HPDE6-E6E7 (cell line): ENCODE measurements around the gene FMNL2.

Experiments
- DNase-seq: peaks from one replicate; pipeline ENCODE4 v3.0.0; 2011; ENCODE audit warnings: missing footprints; ENCODE audit errors: extremely low spot score

Gene FMNL2

DNA sequence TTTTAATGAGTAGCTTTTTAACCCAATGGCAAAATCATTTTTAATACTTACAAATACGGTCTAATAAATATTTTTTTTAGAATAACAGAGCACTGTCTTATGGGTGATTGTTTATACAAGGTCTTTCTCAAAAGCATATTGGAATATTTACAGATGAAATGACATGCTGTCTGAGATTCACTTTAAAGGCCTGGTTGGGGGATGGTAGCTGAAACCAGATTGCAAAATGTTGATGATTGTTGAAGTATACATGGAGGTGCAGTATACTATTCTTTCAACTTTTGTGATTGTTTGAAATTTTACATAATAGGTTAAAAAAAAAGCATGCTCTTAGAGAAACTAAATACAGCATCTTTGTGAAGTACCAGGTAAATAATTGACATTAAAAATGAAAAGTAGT is 111.2 kb downstream of the FMNL2 start:
- no peak for DNase-seq

DNA sequence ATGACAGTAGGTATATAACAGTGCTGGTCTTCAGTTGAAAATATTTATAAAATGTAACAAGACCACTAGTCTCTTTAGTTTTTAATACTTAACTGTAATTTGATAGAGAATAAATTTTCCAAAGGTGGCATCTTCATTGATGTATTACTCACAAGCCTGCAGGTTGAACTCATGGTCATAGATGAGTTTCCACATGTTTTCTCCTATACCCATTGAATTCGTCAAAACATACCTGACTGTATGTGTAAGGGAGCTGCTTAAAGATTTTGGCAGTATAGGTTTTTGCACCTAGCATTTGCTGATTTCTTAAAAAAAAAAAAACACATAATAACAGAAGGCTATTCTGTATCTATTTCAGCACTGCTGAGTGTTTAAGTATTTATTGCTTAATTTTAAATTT is 112.9 kb downstream of the FMNL2 start:
- DNase-seq, result no peak

DNA sequence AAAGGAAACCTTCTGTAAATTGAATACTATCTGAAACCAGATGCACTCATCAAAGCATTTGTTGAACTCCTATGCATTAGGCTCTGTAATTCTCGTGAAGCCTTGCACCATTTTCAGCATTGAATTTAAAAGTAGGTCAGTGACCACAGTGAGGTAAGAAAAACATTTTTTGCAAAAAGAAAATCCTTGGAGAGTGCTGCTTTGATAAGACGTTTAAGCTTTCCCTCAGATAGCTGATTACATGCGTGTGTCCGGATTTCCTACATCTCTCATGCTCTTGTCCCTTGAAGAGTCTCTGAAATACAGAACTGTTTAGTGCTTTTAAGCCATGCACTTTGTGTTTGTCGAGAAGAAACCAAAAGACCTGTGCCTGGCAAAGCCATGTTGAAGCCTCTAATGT is 113.6 kb downstream of the FMNL2 start:
- no peak for DNase-seq

DNA sequence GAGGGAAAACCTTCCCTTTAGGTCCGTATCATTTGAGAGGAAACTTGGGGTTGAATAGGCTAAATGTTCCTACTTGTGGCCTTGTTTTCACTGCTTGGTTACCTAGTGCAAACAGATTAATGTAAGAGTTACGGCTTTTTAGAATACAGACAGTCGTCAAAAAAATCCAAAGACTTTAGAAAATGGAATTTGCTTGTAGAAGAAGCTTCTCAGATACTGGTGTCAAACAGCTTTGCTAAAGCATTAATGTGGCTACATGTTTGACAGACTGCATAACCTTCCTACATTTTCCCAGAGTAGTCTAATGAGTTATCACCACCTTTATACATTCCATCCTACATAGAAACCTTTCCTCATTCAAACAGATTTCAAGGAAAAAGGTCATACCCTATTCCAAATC is 114.6 kb downstream of the FMNL2 start:
- DNase-seq, result no peak

DNA sequence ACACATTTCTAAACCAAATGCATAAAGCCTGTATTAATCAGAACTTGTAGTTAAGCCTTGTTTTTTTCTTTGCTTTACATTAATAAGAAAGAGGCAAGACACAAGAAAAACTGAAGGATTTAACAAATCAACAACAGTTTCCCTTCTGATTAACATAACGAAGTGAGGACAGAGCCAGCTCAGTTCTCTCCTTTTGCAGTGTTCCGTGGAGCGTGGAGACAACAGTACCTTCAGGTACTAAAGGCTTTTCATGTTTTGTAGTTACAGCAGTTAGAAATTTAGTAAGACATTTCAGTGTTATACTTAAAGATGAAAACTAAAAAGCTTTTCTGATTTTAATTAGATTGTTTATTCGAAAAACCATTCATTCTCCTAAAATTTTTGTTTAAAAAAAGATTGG is 115.2 kb downstream of the FMNL2 start:
- DNase-seq, result no peak

GRCh38 chr2:152452256-152452973 is 117.4 kb downstream of the FMNL2 start:
- no peak for DNase-seq

DNA sequence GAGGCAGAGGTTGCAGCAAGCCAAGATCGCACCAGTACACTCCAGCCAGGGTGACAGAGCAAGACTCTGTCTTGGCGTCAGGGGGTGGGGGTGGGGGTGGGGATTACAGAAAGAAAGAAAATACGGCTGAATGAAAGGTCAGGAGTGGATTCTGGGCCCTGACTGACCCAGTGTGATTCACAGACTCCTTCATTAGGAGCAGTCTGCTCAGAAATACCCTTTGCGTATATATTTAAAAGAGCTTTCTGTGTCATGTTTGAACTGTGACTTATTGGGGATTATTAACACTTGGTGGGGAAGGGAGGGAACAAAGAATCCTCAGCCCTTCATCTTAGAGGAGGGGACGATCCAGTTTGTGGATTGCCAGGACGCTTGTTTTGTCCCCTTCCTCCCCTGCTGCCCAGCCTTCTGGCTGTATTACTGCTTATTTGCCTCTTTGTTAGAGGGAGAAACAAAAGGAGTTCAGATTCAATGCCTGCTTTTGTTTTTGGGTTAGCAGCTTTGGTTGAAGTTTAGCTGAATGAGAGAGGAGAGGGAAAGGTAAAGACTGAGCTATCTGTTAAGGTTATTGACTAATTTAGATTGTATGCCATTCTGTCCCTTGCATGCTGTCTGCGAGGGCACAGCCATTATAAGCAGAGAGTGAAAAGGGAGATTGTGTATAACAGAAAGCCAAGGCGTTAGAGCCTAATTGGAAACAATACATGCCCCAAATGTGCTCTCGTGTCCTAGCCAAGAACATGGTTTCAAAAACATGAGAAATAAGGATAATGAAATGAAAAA is 118.3 kb downstream of the FMNL2 start:
- no peak for DNase-seq

GRCh38 chr2:152454371-152454770 is 119.4 kb downstream of the FMNL2 start:
- DNase-seq, result no peak

DNA sequence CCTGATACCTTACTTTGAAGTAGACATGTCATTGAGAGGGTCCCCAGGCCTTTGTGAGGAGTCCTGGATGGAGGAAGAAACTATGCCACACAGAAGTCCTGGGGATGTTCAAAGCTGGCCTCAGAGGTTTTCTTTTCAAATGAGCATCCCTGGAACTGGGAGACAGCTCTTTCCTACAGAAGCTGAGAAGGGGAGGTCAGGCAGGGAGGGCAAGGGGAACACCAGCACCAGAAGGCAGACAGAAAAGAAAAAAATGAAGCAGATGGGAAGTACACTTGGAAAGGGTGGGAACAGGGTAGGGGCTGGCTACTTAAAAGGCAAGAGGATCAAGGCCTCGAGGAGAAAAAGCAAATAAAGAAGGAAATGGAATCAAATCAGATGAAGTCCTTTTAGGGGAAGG is 120.0 kb downstream of the FMNL2 start:
- no peak for DNase-seq

DNA sequence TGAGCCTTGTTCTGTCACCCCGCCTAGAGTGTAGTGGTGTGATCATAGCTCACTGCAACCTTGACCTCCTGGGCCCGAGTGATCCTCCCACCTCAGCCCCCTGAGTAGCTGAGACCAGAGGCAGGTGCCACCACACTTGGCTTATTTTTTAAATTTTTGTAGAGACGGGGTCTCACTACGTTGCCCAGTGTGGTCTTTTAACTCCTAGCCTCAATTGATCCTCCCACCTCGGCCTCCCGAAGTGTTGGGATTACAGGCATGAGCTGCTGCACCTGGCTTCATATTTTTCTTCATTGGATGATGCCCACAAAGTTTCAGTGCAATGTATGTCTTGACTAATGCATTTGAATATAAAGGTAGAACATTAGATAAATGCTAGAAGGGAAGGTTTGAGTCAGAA is 120.8 kb downstream of the FMNL2 start:
- DNase-seq, result no peak

GRCh38 chr2:152456262-152456661 is 121.3 kb downstream of the FMNL2 start:
- DNase-seq, result no peak

DNA sequence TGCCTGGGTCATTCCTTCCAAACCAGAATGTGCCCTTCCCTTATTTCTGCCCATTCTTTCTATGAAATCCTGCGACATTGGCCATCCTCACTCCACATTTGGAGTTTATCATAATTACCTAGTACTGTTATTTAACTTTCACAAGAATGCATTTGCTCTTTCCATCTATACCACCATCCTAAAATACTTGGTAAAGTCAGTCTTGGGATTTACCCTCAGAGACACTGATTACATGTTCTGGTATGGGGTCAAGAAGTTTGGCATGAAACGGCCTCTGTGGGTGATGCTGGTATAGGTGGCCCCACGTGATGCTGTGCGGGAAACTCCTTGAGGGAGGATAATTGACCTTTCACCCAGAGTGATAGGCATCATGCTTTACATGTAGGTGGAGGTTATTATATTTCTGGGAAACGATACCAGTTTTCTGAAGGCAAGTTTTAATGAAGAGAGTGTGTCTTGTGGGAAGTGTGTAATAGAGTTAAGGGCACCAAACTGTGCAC is 123.5 kb downstream of the FMNL2 start:
- DNase-seq, result no peak

GRCh38 chr2:152459091-152459490 is 124.1 kb downstream of the FMNL2 start:
- DNase-seq, result no peak

DNA sequence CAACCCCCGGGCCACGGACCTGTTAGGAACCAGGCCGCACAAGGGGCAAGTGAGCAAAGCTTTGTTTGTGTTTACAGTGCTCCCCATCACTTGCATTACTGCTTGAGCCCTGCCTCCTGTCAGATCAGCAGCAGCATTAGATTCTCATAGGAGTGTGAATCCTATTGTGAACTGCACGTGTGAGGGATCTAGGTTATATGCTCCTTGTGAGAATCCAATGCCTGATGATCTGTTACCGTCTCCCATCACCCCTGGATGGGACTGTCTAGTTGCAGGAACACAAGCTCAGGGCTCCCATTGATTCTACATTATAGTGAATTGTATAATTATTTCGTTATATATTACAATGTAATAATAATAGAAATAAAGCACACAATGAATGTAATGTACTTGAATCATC is 125.6 kb downstream of the FMNL2 start:
- DNase-seq, result no peak

- DNase-seq, result no peak
Measured at GRCh38 chr2:152462120-152462519, 127.1 kb downstream of the FMNL2 start.

DNA sequence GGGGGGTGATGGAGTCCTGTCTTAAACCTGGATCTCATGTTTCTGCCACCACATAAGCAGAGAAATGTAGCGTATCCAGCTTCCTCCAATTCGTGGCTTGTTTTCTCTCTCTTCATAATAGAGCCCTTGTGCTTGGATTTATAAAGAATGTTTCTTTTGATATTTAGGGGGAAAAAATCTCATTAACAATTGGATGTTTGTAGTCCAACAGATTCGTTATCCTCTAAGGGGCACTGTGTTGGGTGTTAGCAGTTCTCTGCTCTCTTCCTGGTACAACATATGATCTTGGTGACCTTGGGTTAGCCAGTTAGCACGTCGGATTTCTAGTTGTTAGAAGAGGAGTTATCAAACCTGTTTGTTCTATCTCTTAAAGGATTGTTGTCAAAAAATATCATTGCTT is 127.8 kb downstream of the FMNL2 start:
- no peak for DNase-seq

- DNase-seq, result no peak
Measured at GRCh38 chr2:152464851-152465470, 130.0 kb downstream of the FMNL2 start.

- DNase-seq, result no peak
Measured at GRCh38 chr2:152465541-152465940, 130.6 kb downstream of the FMNL2 start.

DNA sequence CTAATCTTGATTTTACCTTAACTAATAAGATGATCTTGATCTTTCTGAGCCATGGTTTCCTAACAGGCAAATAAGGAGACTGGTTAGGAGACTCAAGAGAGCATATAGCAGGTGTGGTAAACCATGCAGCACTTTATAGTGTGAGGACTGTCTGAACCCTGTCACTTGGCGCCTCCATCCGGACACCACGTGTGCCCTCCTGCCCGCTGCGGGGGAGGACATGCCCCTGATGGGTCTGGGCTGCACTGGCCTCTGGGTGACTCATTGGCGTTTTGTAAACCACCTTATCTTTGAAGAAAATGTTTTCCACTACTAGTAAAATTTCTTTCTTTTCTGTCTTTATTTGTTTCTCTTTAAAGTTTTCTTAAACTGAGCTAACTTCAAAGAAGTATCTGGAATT is 131.1 kb downstream of the FMNL2 start:
- peak; percentile 44 for DNase-seq

DNA sequence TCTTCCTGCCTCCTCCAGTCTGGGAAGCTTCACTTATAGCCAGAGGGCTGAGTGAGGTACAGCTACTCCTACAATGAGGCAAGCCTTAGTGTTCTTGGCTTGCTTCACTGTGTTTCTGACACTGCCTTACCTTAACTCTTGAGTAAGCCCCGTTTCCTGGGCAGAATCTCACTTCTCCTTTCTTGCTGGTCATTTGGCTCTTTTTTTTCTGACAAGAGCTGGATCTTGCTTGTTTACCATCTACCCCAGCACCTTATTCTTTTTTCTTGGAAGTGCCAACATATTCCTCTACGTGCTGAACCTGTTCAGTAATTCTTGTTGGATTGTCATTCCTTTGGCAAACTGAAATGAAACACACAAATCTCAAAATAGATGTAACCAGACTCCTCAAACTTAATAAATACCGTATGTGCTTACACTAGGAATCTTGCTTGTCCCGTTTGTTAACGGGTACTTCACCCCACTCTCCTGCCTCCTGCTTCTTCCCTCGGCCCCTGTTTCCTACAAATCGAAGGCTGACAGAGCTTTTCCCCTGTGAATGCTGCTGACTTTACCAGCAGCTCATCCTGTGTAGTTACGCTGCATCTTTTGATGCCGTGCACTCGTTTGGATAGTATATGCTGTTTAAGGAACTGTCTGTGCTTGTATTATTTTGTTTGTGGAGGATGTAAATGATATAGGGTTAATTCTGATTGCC is 132.2 kb downstream of the FMNL2 start:
- DNase-seq, result no peak

DNA sequence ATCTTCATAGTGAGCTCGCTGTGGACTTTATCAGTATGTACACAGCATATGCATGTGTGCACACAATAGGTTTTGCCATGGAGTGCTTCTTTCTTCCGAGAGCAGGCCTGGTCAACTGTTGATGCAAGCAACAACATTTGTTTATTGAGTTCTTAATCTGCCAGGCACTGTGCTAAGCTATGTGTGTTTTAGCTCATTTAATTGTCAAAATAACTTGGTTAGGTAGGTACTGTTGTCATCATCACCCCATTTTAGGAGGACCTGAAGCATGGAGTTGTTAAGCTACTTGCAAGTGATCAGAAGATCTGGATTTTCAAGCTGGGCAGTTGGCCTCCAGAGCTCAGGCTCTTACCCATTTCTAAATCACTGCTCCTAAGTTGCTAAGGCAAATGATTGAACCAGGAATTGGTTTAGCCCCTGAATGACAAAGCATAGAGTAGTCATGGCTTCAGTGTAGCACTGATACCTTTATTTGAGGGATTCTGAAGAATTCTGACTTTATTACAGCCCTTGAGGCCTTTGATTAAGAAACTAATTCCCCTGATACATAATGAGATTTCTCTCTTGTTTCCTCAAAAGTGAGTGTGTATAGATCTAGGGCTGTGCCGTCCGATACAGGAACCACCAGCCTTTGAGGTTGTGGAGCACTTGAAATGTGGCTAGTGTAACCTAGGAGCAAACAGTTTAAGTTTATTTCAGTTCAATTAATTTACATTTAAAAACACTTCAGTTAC is 132.9 kb downstream of the FMNL2 start:
- no peak for DNase-seq
